Osteoblast (primary cell): Measurements from ENCODE around the gene NIPAL1. TPM values are rescaled to one million over a fixed set of nuclear protein-coding genes. Genes with fewer than 3 reads are reported as not detected.

Source experiments
- DNase-seq: peaks from one replicate; pipeline ENCODE4 v3.0.0; 2011; ENCODE audit warnings: low spot score, mixed read lengths; ENCODE audit not compliant: insufficient read length; ENCODE audit errors: missing footprints
- H2AFZ ChIP-seq: 2 replicates; pipeline ENCODE4 v1.6.0; 2011; ENCODE audit warnings: mild to moderate bottlenecking, low read length
- H3K27ac ChIP-seq: 2 replicates; pipeline ENCODE4 v1.5.1; 2011; ENCODE audit warnings: mild to moderate bottlenecking, low read depth, low read length, moderate library complexity
- H3K27me3 ChIP-seq: 2 replicates; pipeline ENCODE4 v1.6.0; 2012; ENCODE audit warnings: mild to moderate bottlenecking, control low read depth, inconsistent platforms, low read length, moderate library complexity; ENCODE audit not compliant: insufficient read depth
- H3K36me3 ChIP-seq: 2 replicates; pipeline ENCODE4 v1.5.1; 2011; ENCODE audit warnings: mild to moderate bottlenecking, low read length, control low read depth, moderate library complexity; ENCODE audit not compliant: insufficient read depth
- H3K4me1 ChIP-seq: 2 replicates; pipeline ENCODE4 v1.5.1; 2011; ENCODE audit warnings: mild to moderate bottlenecking, low read length, control low read depth, moderate library complexity; ENCODE audit not compliant: insufficient read depth
- H3K4me2 ChIP-seq: 2 replicates; pipeline ENCODE4 v1.6.0; 2011; ENCODE audit warnings: mild to moderate bottlenecking, low read length; ENCODE audit not compliant: insufficient read depth
- H3K4me3 ChIP-seq: fragments of 200-600 bp; sonication (generic); 3 replicates; pipeline ENCODE4 v1.5.1; 2012; ENCODE audit warnings: mild to moderate bottlenecking, low read length, inconsistent platforms; ENCODE audit not compliant: insufficient read depth
- H3K79me2 ChIP-seq: 2 replicates; pipeline ENCODE4 v1.6.0; 2012; ENCODE audit warnings: mild to moderate bottlenecking, low read length, control low read depth, inconsistent platforms; ENCODE audit not compliant: insufficient read depth
- H3K9me3 ChIP-seq: 2 replicates; pipeline ENCODE4 v1.5.1; 2011; ENCODE audit warnings: low read depth, low read length, control low read depth
- H4K20me1 ChIP-seq: 2 replicates; pipeline ENCODE4 v1.6.0; 2012; ENCODE audit warnings: mild to moderate bottlenecking, low read length, control low read depth; ENCODE audit not compliant: insufficient read depth
- total RNA-seq: library from RNA; depleted of rRNA; stranded (reverse); fragments of >200 nt; gene quantifications from 2 replicates; pipeline ENCODE4 v1.2.3, GENCODE V29; 2012
- TF ChIP-seq, protein P1 (sequence below): IDR thresholded peaks from 2 replicates; pipeline ENCODE4 v1.5.1; 2011; ENCODE audit warnings: mild to moderate bottlenecking, low read depth, low read length, moderate library complexity; ENCODE audit errors: extremely low read depth

NIPAL1 gene
- total RNA-seq, 1 donor, result under 0.01 TPM

- H3K4me1 ChIP-seq, result no peaks in the 10 kb centered on the region
- no peaks in the 10 kb centered on the region for H3K9me3 ChIP-seq
- no peak overlapping the region for H3K4me3 ChIP-seq
- no peak overlapping the region for H3K4me2 ChIP-seq
- no peak overlapping the region for H3K27ac ChIP-seq
- no peaks in the 10 kb centered on the region for H4K20me1 ChIP-seq
- TF ChIP-seq, protein P1, sequence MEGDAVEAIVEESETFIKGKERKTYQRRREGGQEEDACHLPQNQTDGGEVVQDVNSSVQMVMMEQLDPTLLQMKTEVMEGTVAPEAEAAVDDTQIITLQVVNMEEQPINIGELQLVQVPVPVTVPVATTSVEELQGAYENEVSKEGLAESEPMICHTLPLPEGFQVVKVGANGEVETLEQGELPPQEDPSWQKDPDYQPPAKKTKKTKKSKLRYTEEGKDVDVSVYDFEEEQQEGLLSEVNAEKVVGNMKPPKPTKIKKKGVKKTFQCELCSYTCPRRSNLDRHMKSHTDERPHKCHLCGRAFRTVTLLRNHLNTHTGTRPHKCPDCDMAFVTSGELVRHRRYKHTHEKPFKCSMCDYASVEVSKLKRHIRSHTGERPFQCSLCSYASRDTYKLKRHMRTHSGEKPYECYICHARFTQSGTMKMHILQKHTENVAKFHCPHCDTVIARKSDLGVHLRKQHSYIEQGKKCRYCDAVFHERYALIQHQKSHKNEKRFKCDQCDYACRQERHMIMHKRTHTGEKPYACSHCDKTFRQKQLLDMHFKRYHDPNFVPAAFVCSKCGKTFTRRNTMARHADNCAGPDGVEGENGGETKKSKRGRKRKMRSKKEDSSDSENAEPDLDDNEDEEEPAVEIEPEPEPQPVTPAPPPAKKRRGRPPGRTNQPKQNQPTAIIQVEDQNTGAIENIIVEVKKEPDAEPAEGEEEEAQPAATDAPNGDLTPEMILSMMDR, result no peak
- H2AFZ ChIP-seq, result no peak overlapping the region
- H3K79me2 ChIP-seq, result no peaks in the 10 kb centered on the region
- no peak for DNase-seq
- H3K36me3 ChIP-seq, result no peaks in the 10 kb centered on the region
- H3K27me3 ChIP-seq, result peaks cover 3% of the 10 kb centered on the region
These were observed 23.0 kb downstream of the NIPAL1 start for GRCh38 chr4:48039561-48039960.

DNA sequence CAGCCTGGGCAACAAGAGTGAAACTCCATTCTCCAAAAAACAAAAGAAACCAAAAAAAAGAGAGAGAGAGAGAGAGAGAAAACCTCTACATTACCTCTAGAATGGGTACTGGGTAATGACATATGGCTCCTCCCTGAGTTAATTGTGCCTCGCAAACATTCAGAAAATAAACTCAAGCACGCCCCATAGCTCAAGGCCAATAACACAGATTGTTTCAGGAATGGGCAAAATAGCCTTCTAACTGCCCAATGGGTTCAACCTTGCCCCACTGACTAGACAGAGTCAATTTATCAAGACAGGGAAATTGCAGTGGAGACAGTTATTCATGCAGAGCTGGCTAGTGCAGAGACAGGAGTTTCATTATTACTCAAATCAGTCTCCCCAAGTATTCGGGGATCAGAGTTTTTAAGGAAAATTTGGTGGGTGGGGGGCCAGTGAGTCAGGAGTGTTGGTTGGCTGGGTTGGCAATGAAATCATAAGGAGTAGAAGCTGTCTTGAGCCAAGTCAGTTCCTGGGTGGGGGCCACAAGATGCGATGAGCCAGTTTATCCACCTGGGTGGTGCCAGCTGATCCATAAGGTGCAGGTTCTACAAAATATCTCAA is 25.1 kb downstream of the NIPAL1 start:
- TF ChIP-seq, protein P1, result no peak
- H3K36me3 ChIP-seq, result no peaks in the 10 kb centered on the region
- DNase-seq, result no peak
- H3K4me3 ChIP-seq, result no peak overlapping the region
- H3K27me3 ChIP-seq, result peaks cover 6% of the 10 kb centered on the region
- no peaks in the 10 kb centered on the region for H3K4me1 ChIP-seq
- no peak overlapping the region for H2AFZ ChIP-seq
- no peak overlapping the region for H3K27ac ChIP-seq
- no peaks in the 10 kb centered on the region for H3K79me2 ChIP-seq
- H4K20me1 ChIP-seq, result no peaks in the 10 kb centered on the region
- no peaks in the 10 kb centered on the region for H3K9me3 ChIP-seq
- H3K4me2 ChIP-seq, result no peak overlapping the region

DNA sequence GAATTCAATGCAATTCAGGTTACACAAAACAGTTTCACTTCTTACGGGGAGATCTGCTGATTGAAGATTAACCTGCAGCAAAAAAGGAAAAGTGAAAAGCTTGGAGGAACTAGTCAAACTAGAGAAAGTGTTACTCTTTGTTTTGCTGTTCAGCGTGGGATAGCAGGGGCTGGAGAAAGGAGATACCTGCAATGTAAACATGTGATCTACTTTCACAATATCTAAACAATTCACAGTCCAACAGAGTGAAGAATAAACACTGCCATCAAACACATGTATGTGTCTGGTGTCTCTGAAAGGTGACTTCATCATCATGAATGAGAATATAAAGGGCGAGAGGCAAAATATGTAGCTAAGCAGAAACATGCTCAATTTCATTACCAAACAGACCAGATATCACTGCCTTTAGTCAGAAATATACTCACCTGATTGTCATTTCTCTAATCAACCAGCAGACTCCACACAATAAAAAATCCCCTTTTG is 26.4 kb downstream of the NIPAL1 start:
- no peak for DNase-seq
- no peak overlapping the region for H3K4me3 ChIP-seq
- no peak overlapping the region for H3K4me2 ChIP-seq
- H3K27ac ChIP-seq, result no peak overlapping the region
- H3K79me2 ChIP-seq, result no peaks in the 10 kb centered on the region
- no peaks in the 10 kb centered on the region for H3K36me3 ChIP-seq
- H3K4me1 ChIP-seq, result no peaks in the 10 kb centered on the region
- H3K9me3 ChIP-seq, result no peaks in the 10 kb centered on the region
- TF ChIP-seq, protein P1, result no peak
- H2AFZ ChIP-seq, result no peak overlapping the region
- no peaks in the 10 kb centered on the region for H4K20me1 ChIP-seq
- peaks cover 14% of the 10 kb centered on the region for H3K27me3 ChIP-seq

- Histone ChIP-seq H3K36me3 (no peaks in the 10 kb centered on the region), H3K9me3 (no peaks in the 10 kb centered on the region), H3K79me2 (no peaks in the 10 kb centered on the region), H3K27me3 (peaks cover 15% of the 10 kb centered on the region), H2AFZ (no peak overlapping the region), H4K20me1 (no peaks in the 10 kb centered on the region), H3K4me1 (no peaks in the 10 kb centered on the region), H3K27ac (no peak overlapping the region), H3K4me2 (no peak overlapping the region), H3K4me3 (no peak overlapping the region)
- DNase-seq, result no peak
- TF ChIP-seq, protein P1, result no peak
These were observed 26.9 kb downstream of the NIPAL1 start for GRCh38 chr4:48043504-48043903.
